ENCODE measurements around the gene MTUS2. TPM values are rescaled to one million over a fixed set of nuclear protein-coding genes. Genes with fewer than 3 reads are reported as not detected.

MTUS2 gene
- total and polyA plus RNA-seq, 2 experiments from 2014 or later: 0.27 to 0.38 TPM

- DNase-seq (ENCODE audit: low spot score) (peak; percentile 3), ATAC-seq (no peak)
- no peaks in the 10 kb centered on the region for H3K4me1 ChIP-seq (ENCODE audit: insufficient read depth)
- H3K27me3 Mint-ChIP-seq (ENCODE audit: insufficient read depth, low read depth, poor library complexity): peaks cover 5% of the 10 kb centered on the region
- H3K4me3 Mint-ChIP-seq: no peak overlapping the region
- H3K27ac ChIP-seq (ENCODE audit: low read depth): no peak overlapping the region
- no peak overlapping the region for H3K27ac Mint-ChIP-seq
- peak overlapping the region; percentile 25; the same call in 1 of the 2 replicates for H2AFZ ChIP-seq
- no peaks in the 10 kb centered on the region for H3F3A ChIP-seq (replicated peaks; ENCODE audit: low read depth)
- H3K27me3 ChIP-seq (ENCODE audit: insufficient read depth): no peaks in the 10 kb centered on the region
- no peaks in the 10 kb centered on the region for H3K4me1 Mint-ChIP-seq
- H4K20me1 ChIP-seq (replicated peaks; ENCODE audit: insufficient read depth): no peaks in the 10 kb centered on the region
- H3K9me3 Mint-ChIP-seq: no peaks in the 10 kb centered on the region
- H3K9me2 ChIP-seq (ENCODE audit: insufficient read depth): peaks cover 9% of the 10 kb centered on the region; the same call in 1 of the 2 replicates
- no peak overlapping the region for H3K4me2 ChIP-seq
- H3K36me3 ChIP-seq (ENCODE audit: insufficient read depth): no peaks in the 10 kb centered on the region
- no peak overlapping the region for H3K4me3 ChIP-seq
- H3K36me3 Mint-ChIP-seq (ENCODE audit: low read depth): no peaks in the 10 kb centered on the region
- H3K79me2 ChIP-seq (replicated peaks; ENCODE audit: insufficient read depth): no peaks in the 10 kb centered on the region
- TF ChIP-seq ZNF114 (CRISPR knock-in tag; IDR thresholded peaks at IDR 0.05): no peak
- TF ChIP-seq JUNB (IDR thresholded peaks at IDR 0.05; ENCODE audit: unreplicated experiment): no peak
- no peak for TF ChIP-seq NANOG (IDR thresholded peaks at IDR 0.05; ENCODE audit: borderline replicate concordance)
- TF ChIP-seq EZH2 (IDR thresholded peaks at IDR 0.05; ENCODE audit: low read depth, unreplicated experiment): no peak
- no peak for TF ChIP-seq CREB1 (CRISPR knock-in tag; IDR thresholded peaks at IDR 0.05; ENCODE audit: low read depth)
- no peak for TF ChIP-seq ZNF331 (CRISPR knock-in tag; IDR thresholded peaks at IDR 0.05; ENCODE audit: low read depth)
- no peak for TF ChIP-seq ETS1 (IDR thresholded peaks at IDR 0.05)
- no peak for TF ChIP-seq CTCF (conservative IDR thresholded peaks at IDR 0.05; ENCODE audit: low read depth in 2 of 2)
- TF ChIP-seq REST (IDR thresholded peaks at IDR 0.05; ENCODE audit: unreplicated experiment): no peak
- no peak for TF ChIP-seq EZH2phosphoT487 (IDR thresholded peaks at IDR 0.05; ENCODE audit: unreplicated experiment)
- TF ChIP-seq STAT1 (IDR thresholded peaks at IDR 0.05; ENCODE audit: unreplicated experiment): no peak
- TF ChIP-seq POLR2AphosphoS5 (IDR thresholded peaks at IDR 0.05; ENCODE audit: low read depth): no peak
- no peak for TF ChIP-seq ZNF462 (CRISPR knock-in tag; IDR thresholded peaks at IDR 0.05)
Measured at GRCh38 chr13:29359181-29359580, 539.0 kb downstream of the MTUS2 start.
